ENCODE results near the gene BRAF.

The BRAF gene

GRCh38 chr7:140686921-140687320 lies 237.8 kb downstream of the BRAF start (continued):
- no peak for TF ChIP-seq PRDM2 (tag by site-specific recombination; IDR thresholded peaks at IDR 0.05; ENCODE audit: borderline replicate concordance)
- no peak for TF ChIP-seq ZBTB7A (tag by site-specific recombination; IDR thresholded peaks at IDR 0.05; ENCODE audit: low read depth)

- POLR2A ChIA-PET, result interaction anchor here (1.1 kb wide), 2 partner anchors 11 kb away, joined by 3 to 6 read pairs; partner anchors contain the start of gene NDUFB2
- CTCF ChIA-PET, result no interaction called here
- H3K36me3 ChIP-seq (ENCODE audit: control insufficient read depth in 2 of 2, insufficient read depth in 1 of 2, low read length in 2 of 2), result peaks cover 21 to 89% of the 10 kb centered on the region in 2 experiments; a peak in 2 of 3 replicates
- H3K9me3 ChIP-seq (ENCODE audit: control insufficient read depth, insufficient read depth, low read depth, low read length), result no peaks in the 10 kb centered on the region
- H3K4me3 ChIP-seq (ENCODE audit: low read depth, low read length), result no peak overlapping the region
- no peak overlapping the region for H3K27ac ChIP-seq (ENCODE audit: extremely low read depth, low read depth, low read length)
- no peaks in the 10 kb centered on the region for H3K4me1 ChIP-seq (ENCODE audit: control insufficient read depth, insufficient read depth, low read length)
- TF ChIP-seq SETDB1 (IDR thresholded peaks at IDR 0.05; ENCODE audit: insufficient read length, low read length), result no peak
Measured at GRCh38 chr7:140685407-140686087, 239.2 kb downstream of the BRAF start.

GRCh38 chr7:140684066-140684950 lies 240.4 kb downstream of the BRAF start:
- H3K4me1 ChIP-seq (ENCODE audit: control insufficient read depth, insufficient read depth, low read length), result no peaks in the 10 kb centered on the region
- no peak overlapping the region for H3K4me3 ChIP-seq (ENCODE audit: low read depth, low read length)
- CTCF ChIA-PET, result interaction anchor here (1.0 kb wide), 1 partner anchor 9 kb away, joined by 5 read pairs; no protein-coding TSS in a partner anchor
- TF ChIP-seq ZNF600 (tag by site-specific recombination; IDR thresholded peaks at IDR 0.05), result no peak
- no peak for TF ChIP-seq ZNF670 (tag by site-specific recombination; IDR thresholded peaks at IDR 0.05; ENCODE audit: low read depth)
- no peak for TF ChIP-seq ZNF114 (tag by site-specific recombination; IDR thresholded peaks at IDR 0.05)
- TF ChIP-seq ZBTB20 (tag by site-specific recombination; IDR thresholded peaks at IDR 0.05), result no peak
- no peak for TF ChIP-seq ZNF23 (tag by site-specific recombination; IDR thresholded peaks at IDR 0.05; ENCODE audit: borderline replicate concordance)
- no peak for TF ChIP-seq ZNF311 (tag by site-specific recombination; IDR thresholded peaks at IDR 0.05; ENCODE audit: borderline replicate concordance)
- TF ChIP-seq ZBTB17 (tag by site-specific recombination; IDR thresholded peaks at IDR 0.05), result no peak
- no peak for TF ChIP-seq ZNF362 (tag by site-specific recombination; IDR thresholded peaks at IDR 0.05)
- TF ChIP-seq ZBTB6 (tag by site-specific recombination; IDR thresholded peaks at IDR 0.05), result no peak
- TF ChIP-seq ZBTB8A (tag by site-specific recombination; IDR thresholded peaks at IDR 0.05), result no peak
- POLR2A ChIA-PET, result interaction anchor here (0.8 to 1.1 kb wide), 2 partner anchors 12 kb away, joined by 3 read pairs; partner anchors contain the start of gene NDUFB2
- H3K27ac ChIP-seq (ENCODE audit: extremely low read depth, low read depth, low read length), result no peak overlapping the region
- H3K9me3 ChIP-seq (ENCODE audit: control insufficient read depth, insufficient read depth, low read depth, low read length), result no peaks in the 10 kb centered on the region
- peaks cover 20 to 89% of the 10 kb centered on the region in 2 experiments; a peak in 2 of 3 replicates for H3K36me3 ChIP-seq (ENCODE audit: control insufficient read depth in 2 of 2, insufficient read depth in 1 of 2, low read length in 2 of 2)

All from HEK293 (cell line).